Measurements from ENCODE around the gene ULBP3.

ULBP3 gene

GRCh38 chr6:150102750-150103270 is 33.9 kb upstream of the ULBP3 start:
- DNase-seq (ENCODE audit: low read depth) = no peak
- no peak for TF ChIP-seq CTCF (IDR thresholded peaks at IDR 0.05; ENCODE audit: insufficient read depth, low read depth, low read length, missing control alignments)
- H3K4me3 ChIP-seq (ENCODE audit: low read depth, low read length) = no peak overlapping the region

DNA sequence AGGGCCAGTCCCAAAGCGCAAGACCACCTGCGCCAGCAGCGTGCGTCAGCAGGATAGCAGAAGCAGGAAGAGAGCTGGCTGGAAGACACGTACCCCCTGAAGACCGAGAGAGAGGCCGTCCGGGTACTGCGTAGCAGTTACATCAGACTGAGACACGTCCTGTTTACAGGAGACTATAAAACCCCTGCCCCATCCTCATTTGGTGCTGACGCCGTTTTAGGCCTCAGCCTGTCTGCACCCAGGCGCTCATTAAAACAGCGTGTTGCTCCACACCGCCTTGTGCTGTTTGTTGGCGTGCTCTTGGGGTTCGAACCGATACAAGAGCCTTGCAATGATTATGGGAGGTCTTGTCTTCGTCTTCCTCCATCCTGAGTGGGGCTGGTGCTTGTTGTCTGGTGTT is 31.8 kb upstream of the ULBP3 start:
- TF ChIP-seq CTCF (IDR thresholded peaks at IDR 0.05; ENCODE audit: insufficient read depth, low read depth, low read length, missing control alignments) = no peak
- H3K4me3 ChIP-seq (ENCODE audit: low read depth, low read length) = no peak overlapping the region
- no peak for DNase-seq (ENCODE audit: low read depth)

DNA sequence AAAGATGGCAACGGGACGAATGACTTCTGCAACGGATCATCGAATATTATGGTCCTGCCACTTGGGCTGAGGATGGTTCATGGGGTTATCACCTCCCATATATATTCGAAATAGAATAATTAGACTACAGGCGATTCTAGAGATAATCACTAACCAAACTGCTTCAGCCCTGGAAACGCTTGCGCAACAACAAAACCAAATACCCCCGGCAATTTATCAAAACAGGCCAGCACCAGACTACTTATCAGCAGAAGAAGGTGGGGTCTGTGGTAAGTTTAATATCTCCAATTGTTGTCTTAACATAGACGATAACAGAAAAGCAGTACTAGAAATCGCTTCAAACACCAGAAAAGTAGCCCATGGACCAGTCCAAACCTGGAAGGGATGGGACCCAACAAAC is 31.0 kb upstream of the ULBP3 start:
- no peak overlapping the region for H3K4me3 ChIP-seq (ENCODE audit: low read depth, low read length)
- DNase-seq (ENCODE audit: low read depth) = no peak
- TF ChIP-seq CTCF (IDR thresholded peaks at IDR 0.05; ENCODE audit: insufficient read depth, low read depth, low read length, missing control alignments) = no peak

- TF ChIP-seq CTCF (IDR thresholded peaks at IDR 0.05; ENCODE audit: insufficient read depth, low read depth, low read length, missing control alignments) = no peak
- no peak for DNase-seq (ENCODE audit: low read depth)
Observed at GRCh38 chr6:150099546-150099945, 30.6 kb upstream of the ULBP3 start.

DNA sequence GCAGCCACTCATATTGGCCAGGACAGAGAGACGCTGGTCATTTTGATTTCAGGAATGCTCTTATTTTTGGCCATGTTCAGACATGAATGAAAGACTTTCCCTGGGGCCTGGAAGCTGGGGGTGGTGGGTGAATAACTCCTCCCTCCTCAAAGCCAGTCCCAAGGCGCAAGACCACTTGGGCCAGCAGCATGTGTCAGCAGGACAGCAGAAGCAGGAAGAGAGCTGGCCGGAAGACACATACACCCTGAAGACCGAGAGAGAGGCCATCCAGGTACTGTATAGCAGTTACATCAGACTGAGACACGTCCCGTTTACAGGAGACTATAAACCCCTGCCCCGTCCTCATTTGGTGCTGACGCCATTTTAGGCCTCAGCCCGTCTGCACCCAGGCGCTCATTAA is 29.2 kb upstream of the ULBP3 start:
- DNase-seq (ENCODE audit: low read depth) = no peak
- TF ChIP-seq CTCF (IDR thresholded peaks at IDR 0.05; ENCODE audit: insufficient read depth, low read depth, low read length, missing control alignments) = no peak

More at GRCh38 chr6:150099546-150099945, 30.6 kb upstream of the ULBP3 start:
- H3K4me3 ChIP-seq (ENCODE audit: low read depth, low read length) = no peak overlapping the region

GRCh38 chr6:150093397-150093796 is 24.5 kb upstream of the ULBP3 start:
- no peak overlapping the region for H3K4me3 ChIP-seq (ENCODE audit: low read depth, low read length)
- DNase-seq (ENCODE audit: low read depth) = no peak
- TF ChIP-seq CTCF (IDR thresholded peaks at IDR 0.05; ENCODE audit: insufficient read depth, low read depth, low read length, missing control alignments) = no peak

More for the DNA sequence above, 29.2 kb upstream of the ULBP3 start:
- H3K4me3 ChIP-seq (ENCODE audit: low read depth, low read length) = no peak overlapping the region

DNA sequence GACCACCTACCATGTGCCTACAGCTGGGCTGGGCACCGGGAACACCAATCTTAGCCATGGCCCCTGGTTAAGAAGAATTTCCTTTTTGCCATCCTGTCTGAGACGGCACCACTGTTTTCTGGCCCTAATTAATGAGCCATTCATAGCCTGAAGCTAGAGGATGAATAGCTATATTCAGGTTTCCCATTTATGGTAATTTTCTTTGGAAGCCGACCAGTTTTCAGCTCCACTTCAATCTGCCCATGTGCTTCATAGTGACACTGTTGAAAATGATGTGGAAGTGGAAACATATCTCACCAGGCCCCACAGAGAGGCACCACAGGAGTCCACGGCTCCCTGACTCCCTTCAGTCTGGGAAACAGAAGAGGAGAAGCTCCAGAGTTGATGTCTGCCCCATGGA is 22.6 kb upstream of the ULBP3 start:
- no peak for TF ChIP-seq CTCF (IDR thresholded peaks at IDR 0.05; ENCODE audit: insufficient read depth, low read depth, low read length, missing control alignments)
- H3K4me3 ChIP-seq (ENCODE audit: low read depth, low read length) = no peak overlapping the region
- DNase-seq (ENCODE audit: low read depth) = no peak

Measured in GM12865 (cell line).